ENCODE results near the gene CAPN13.

DNA sequence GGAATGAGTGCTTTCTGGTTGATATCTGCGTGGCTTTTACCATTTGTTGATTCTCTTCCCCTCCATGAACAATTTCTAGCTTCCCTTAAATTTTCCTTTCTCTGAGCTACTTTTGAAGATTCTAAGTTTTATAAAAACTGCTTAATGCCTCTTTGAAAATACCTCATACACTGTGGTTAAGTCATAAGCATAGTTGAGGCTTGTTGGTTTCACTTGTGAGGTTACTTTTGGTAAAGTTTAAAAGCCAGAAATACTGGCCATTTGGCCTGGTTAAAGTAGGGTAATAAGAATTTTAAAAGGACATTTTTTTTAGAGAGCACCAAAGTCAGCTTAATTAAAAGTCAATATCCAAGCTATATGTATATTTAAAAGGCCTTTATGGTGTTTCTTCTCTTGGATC lies 21.3 kb upstream of the CAPN13 start:
- TF ChIP-seq FOXA1 (IDR thresholded peaks at IDR 0.05) (no peak), JUND (IDR thresholded peaks at IDR 0.05) (no peak), TAF1 (conservative IDR thresholded peaks at IDR 0.05) (no peak), RAD21 (IDR thresholded peaks at IDR 0.05) (no peak), YY1 (IDR thresholded peaks at IDR 0.05) (no peak)
- TF ChIP-seq, protein P1, sequence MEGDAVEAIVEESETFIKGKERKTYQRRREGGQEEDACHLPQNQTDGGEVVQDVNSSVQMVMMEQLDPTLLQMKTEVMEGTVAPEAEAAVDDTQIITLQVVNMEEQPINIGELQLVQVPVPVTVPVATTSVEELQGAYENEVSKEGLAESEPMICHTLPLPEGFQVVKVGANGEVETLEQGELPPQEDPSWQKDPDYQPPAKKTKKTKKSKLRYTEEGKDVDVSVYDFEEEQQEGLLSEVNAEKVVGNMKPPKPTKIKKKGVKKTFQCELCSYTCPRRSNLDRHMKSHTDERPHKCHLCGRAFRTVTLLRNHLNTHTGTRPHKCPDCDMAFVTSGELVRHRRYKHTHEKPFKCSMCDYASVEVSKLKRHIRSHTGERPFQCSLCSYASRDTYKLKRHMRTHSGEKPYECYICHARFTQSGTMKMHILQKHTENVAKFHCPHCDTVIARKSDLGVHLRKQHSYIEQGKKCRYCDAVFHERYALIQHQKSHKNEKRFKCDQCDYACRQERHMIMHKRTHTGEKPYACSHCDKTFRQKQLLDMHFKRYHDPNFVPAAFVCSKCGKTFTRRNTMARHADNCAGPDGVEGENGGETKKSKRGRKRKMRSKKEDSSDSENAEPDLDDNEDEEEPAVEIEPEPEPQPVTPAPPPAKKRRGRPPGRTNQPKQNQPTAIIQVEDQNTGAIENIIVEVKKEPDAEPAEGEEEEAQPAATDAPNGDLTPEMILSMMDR (IDR thresholded peaks at IDR 0.05; ENCODE audit: low read depth, low read length, missing input control), result no peak
- TF ChIP-seq, protein P2, sequence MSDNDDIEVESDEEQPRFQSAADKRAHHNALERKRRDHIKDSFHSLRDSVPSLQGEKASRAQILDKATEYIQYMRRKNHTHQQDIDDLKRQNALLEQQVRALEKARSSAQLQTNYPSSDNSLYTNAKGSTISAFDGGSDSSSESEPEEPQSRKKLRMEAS (IDR thresholded peaks at IDR 0.05), result no peak
- TF ChIP-seq, protein P3, sequence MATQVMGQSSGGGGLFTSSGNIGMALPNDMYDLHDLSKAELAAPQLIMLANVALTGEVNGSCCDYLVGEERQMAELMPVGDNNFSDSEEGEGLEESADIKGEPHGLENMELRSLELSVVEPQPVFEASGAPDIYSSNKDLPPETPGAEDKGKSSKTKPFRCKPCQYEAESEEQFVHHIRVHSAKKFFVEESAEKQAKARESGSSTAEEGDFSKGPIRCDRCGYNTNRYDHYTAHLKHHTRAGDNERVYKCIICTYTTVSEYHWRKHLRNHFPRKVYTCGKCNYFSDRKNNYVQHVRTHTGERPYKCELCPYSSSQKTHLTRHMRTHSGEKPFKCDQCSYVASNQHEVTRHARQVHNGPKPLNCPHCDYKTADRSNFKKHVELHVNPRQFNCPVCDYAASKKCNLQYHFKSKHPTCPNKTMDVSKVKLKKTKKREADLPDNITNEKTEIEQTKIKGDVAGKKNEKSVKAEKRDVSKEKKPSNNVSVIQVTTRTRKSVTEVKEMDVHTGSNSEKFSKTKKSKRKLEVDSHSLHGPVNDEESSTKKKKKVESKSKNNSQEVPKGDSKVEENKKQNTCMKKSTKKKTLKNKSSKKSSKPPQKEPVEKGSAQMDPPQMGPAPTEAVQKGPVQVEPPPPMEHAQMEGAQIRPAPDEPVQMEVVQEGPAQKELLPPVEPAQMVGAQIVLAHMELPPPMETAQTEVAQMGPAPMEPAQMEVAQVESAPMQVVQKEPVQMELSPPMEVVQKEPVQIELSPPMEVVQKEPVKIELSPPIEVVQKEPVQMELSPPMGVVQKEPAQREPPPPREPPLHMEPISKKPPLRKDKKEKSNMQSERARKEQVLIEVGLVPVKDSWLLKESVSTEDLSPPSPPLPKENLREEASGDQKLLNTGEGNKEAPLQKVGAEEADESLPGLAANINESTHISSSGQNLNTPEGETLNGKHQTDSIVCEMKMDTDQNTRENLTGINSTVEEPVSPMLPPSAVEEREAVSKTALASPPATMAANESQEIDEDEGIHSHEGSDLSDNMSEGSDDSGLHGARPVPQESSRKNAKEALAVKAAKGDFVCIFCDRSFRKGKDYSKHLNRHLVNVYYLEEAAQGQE (IDR thresholded peaks at IDR 0.05), result no peak
